Liver (tissue), 9 donors: Measurements from ENCODE around the gene PDILT. TPM values are rescaled to one million over a fixed set of nuclear protein-coding genes. Genes with fewer than 3 reads are reported as not detected.

Source experiments
- DNase-seq: peaks from one replicate; pipeline ENCODE4 v3.0.0-alpha.2; 2017; ENCODE audit warnings: low spot score
- H3K27ac ChIP-seq, 2 donors: one replicate each; pipeline ENCODE4 v1.7.0; 2013; ENCODE audit warnings: inconsistent platforms in 2 of 2, low read length in 2 of 2, control low read depth in 1 of 2, low read depth in 1 of 2, mild to moderate bottlenecking in 1 of 2
- H3K27me3 ChIP-seq, 4 donors: one replicate each; pipeline versions ENCODE4 v1.6.1 to v1.7.0; 2013; ENCODE audit warnings: low read length in 3 of 4, inconsistent platforms in 1 of 4, mild to moderate bottlenecking in 1 of 4, moderate library complexity in 1 of 4; ENCODE audit not compliant: control insufficient read depth in 4 of 4, insufficient read depth in 4 of 4
- H3K36me3 ChIP-seq, 4 donors: one replicate each; pipeline versions ENCODE4 v1.6.1 to v1.7.0; 2013; ENCODE audit warnings: low read length in 3 of 4, mild to moderate bottlenecking in 3 of 4, low read depth in 1 of 4, moderate library complexity in 1 of 4; ENCODE audit not compliant: control insufficient read depth in 4 of 4, insufficient read depth in 3 of 4
- H3K4me1 ChIP-seq, 4 donors: one replicate each; pipeline versions ENCODE4 v1.6.1 to v1.7.0; 2013; ENCODE audit warnings: low read length in 3 of 4, mild to moderate bottlenecking in 3 of 4, moderate library complexity in 1 of 4; ENCODE audit not compliant: control insufficient read depth in 4 of 4, insufficient read depth in 4 of 4
- H3K4me3 ChIP-seq, 3 donors: one replicate each; pipeline versions ENCODE4 v1.6.1 to v1.7.0; 2013; ENCODE audit warnings: low read length in 3 of 3, control low read depth in 1 of 3, low read depth in 1 of 3, mild to moderate bottlenecking in 1 of 3
- H3K9ac ChIP-seq, 2 donors: one replicate each; pipeline ENCODE4 v1.7.0; 2013; ENCODE audit warnings: low read length in 2 of 2, mild to moderate bottlenecking in 2 of 2, moderate library complexity in 2 of 2, control low read depth in 1 of 2, low read depth in 1 of 2
- H3K9me3 ChIP-seq, 4 donors: one replicate each; pipeline versions ENCODE4 v1.6.1 to v1.7.0; 2013; ENCODE audit warnings: low read length in 3 of 4; ENCODE audit not compliant: control insufficient read depth in 4 of 4
- ATF3 ChIP-seq: IDR thresholded peaks from 2 replicates; pipeline ENCODE4 v1.6.1; 2016; ENCODE audit warnings: antibody characterized with exemption
- CTCF ChIP-seq: fragments of 150-350 bp; IDR thresholded peaks from 2 replicates; pipeline ENCODE4 v1.5.1; 2017; ENCODE audit warnings: improper control_type of control experiment, low read depth, low read length; ENCODE audit not compliant: missing input control
- EGR1 ChIP-seq, 2 donors: IDR thresholded peaks; 2 replicates each; pipeline ENCODE4 v1.6.1; 2016 to 2018; ENCODE audit warnings: antibody characterized with exemption in 2 of 2, low read depth in 2 of 2
- FOXA1 ChIP-seq: IDR thresholded peaks from 2 replicates; pipeline ENCODE4 v1.6.1; 2016; ENCODE audit warnings: antibody characterized with exemption
- FOXA2 ChIP-seq: IDR thresholded peaks from 2 replicates; pipeline ENCODE4 v1.6.1; 2016; ENCODE audit warnings: antibody characterized with exemption
- GABPA ChIP-seq, 2 donors: IDR thresholded peaks in 1 of 2; conservative IDR thresholded peaks in 1 of 2; 2 replicates each; pipeline ENCODE4 v1.6.1; 2016; ENCODE audit warnings: antibody characterized with exemption in 2 of 2, mild to moderate bottlenecking in 1 of 2, moderate library complexity in 1 of 2
- HNF4A ChIP-seq, 2 donors: conservative IDR thresholded peaks; 2 replicates each; pipeline ENCODE4 v1.6.1; 2016; ENCODE audit warnings: antibody characterized with exemption in 2 of 2, mild to moderate bottlenecking in 2 of 2
- HNF4G ChIP-seq: IDR thresholded peaks from 2 replicates; pipeline ENCODE4 v1.6.1; 2016; ENCODE audit warnings: antibody characterized with exemption
- JUND ChIP-seq, 2 donors: IDR thresholded peaks; 2 replicates each; pipeline ENCODE4 v1.6.1; 2016; ENCODE audit warnings: antibody characterized with exemption in 2 of 2
- MAX ChIP-seq: IDR thresholded peaks from 2 replicates; pipeline ENCODE4 v1.6.1; 2016; ENCODE audit warnings: antibody characterized with exemption
- NR2F2 ChIP-seq: IDR thresholded peaks from 2 replicates; pipeline ENCODE4 v1.6.1; 2016; ENCODE audit warnings: antibody characterized with exemption
- REST ChIP-seq: IDR thresholded peaks from 2 replicates; pipeline ENCODE4 v1.6.1; 2016; ENCODE audit warnings: antibody characterized with exemption, mild to moderate bottlenecking
- SP1 ChIP-seq: IDR thresholded peaks from 2 replicates; pipeline ENCODE4 v1.6.1; 2018; ENCODE audit warnings: antibody characterized with exemption, mild to moderate bottlenecking
- TAF1 ChIP-seq: conservative IDR thresholded peaks from 2 replicates; pipeline ENCODE4 v1.6.1; 2016; ENCODE audit warnings: antibody characterized with exemption, mild to moderate bottlenecking
- YY1 ChIP-seq: IDR thresholded peaks from 2 replicates; pipeline ENCODE4 v1.6.1; 2016; ENCODE audit warnings: antibody characterized with exemption, mild to moderate bottlenecking
- ZBTB33 ChIP-seq: IDR thresholded peaks from 2 replicates; pipeline ENCODE4 v1.6.1; 2016; ENCODE audit warnings: antibody characterized with exemption
- WGBS: extraction: QIAGEN DNeasy Blood & Tissue Kit; methylation state at CpG from one replicate; pipeline ENCODE4 v1.1.7; 2013; 5-methylcytosine and 5-hydroxymethylcytosine counted together
- polyA plus RNA-seq, 2 donors: library from polyadenylated mRNA; stranded (reverse) in 1 of 2; unstranded in 1 of 2; fragments of 200-250 nt in 1 of 2; fragments of >200 nt in 1 of 2; fragmentation: Nextera tagmentation in 1 of 2; extraction: Ambion mirVana in 1 of 2; gene quantifications; one replicate each; pipeline versions ENCODE4 v1.2.1 to v1.2.3, GENCODE V29; 2013 to 2015
- total RNA-seq, 2 donors: library from RNA; depleted of rRNA; stranded (reverse); fragments of >200 nt; gene quantifications; one replicate each; pipeline ENCODE4 v1.2.3, GENCODE V29; 2014
- donor health status: healthy.
- donor health status: healthy.
- donor health status: healthy.
- donor health status: healthy.
- donor health status: healthy.

The PDILT gene
- total and polyA plus RNA-seq, 4 donors = not detected

- H3K27ac ChIP-seq = no peak overlapping the region
- H3K9me3 ChIP-seq = no peaks in the 10 kb centered on the region
- no peak overlapping the region for H3K4me3 ChIP-seq
- H3K36me3 ChIP-seq = no peaks in the 10 kb centered on the region
- TF ChIP-seq ATF3 = no peak
- no peak for TF ChIP-seq ZBTB33
- no peak for TF ChIP-seq SP1
- no peak for TF ChIP-seq CTCF
- TF ChIP-seq EGR1 (IDR thresholded peaks at IDR 0.05; ENCODE audit: low read depth in 2 of 2) = no peak
- no peak for TF ChIP-seq YY1
- no peak for TF ChIP-seq FOXA2
- TF ChIP-seq JUND (IDR thresholded peaks at IDR 0.05) = no peak
- no peak for TF ChIP-seq TAF1
- TF ChIP-seq NR2F2 = no peak
- TF ChIP-seq REST = no peak
- TF ChIP-seq FOXA1 = no peak
- 61% methylated on average over 1 of the region's 1 CpG for WGBS
- peaks cover 0 to 2% (median 0%) of the 10 kb centered on the region in 4 donors for H3K27me3 ChIP-seq
- no peaks in the 10 kb centered on the region for H3K4me1 ChIP-seq
- no peak overlapping the region for H3K9ac ChIP-seq
- DNase-seq = no peak
These were observed 85.1 kb downstream of the PDILT start for GRCh38 chr16:20319406-20319805.

GRCh38 chr16:20318437-20318836, 86.1 kb downstream of the PDILT start:
- no peaks in the 10 kb centered on the region for H3K4me1 ChIP-seq
- H3K36me3 ChIP-seq = no peaks in the 10 kb centered on the region
- no peak overlapping the region for H3K4me3 ChIP-seq
- no peak for DNase-seq
- WGBS = 72% methylated on average over 3 of the region's 3 CpGs
- H3K27me3 ChIP-seq = peaks cover 0 to 2% (median 0%) of the 10 kb centered on the region in 4 donors
- no peak overlapping the region for H3K9ac ChIP-seq
- no peak overlapping the region for H3K27ac ChIP-seq
- H3K9me3 ChIP-seq = no peaks in the 10 kb centered on the region
- TF ChIP-seq TAF1 = no peak
- TF ChIP-seq SP1 = no peak
- TF ChIP-seq HNF4A (conservative IDR thresholded peaks at IDR 0.05) = no peak
- no peak for TF ChIP-seq EGR1 (IDR thresholded peaks at IDR 0.05; ENCODE audit: low read depth in 2 of 2)
- TF ChIP-seq HNF4G = no peak
- TF ChIP-seq MAX = no peak
- TF ChIP-seq JUND (IDR thresholded peaks at IDR 0.05) = no peak
- TF ChIP-seq NR2F2 = no peak
- TF ChIP-seq GABPA (IDR thresholded peaks at IDR 0.05 in 1 of 2, conservative IDR thresholded peaks at IDR 0.05 in 1 of 2) = no peak
